ENCODE measurements around the gene CTTNBP2.

DNA sequence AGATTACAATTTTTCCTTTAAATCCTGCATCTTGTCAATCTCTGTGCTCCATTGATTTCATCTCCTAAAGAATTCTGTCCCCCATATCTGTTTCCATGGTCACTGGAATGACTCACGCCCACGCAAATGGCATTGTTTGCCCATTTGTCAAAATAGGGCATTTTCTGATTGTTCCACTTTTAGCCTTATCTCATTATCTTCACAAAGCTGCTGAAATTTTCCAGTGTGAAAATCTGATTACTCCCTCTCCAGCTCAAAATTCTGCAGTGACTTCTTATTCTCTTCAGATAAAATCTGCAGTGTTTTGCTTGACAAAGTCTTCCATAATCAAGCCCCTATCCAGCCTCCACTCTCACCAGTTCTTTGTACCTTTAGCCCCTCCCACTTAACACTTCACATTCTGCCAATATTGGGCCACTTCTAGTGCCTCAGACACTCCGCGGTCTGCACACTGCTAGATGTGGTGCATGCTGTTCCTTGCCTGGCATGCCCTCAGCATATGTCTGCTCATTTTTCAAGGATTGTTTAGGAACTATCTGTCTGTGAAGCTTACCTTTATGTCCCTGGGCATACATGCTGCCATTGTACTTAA is 33.9 kb upstream of the CTTNBP2 start:
- TF ChIP-seq, protein P1, sequence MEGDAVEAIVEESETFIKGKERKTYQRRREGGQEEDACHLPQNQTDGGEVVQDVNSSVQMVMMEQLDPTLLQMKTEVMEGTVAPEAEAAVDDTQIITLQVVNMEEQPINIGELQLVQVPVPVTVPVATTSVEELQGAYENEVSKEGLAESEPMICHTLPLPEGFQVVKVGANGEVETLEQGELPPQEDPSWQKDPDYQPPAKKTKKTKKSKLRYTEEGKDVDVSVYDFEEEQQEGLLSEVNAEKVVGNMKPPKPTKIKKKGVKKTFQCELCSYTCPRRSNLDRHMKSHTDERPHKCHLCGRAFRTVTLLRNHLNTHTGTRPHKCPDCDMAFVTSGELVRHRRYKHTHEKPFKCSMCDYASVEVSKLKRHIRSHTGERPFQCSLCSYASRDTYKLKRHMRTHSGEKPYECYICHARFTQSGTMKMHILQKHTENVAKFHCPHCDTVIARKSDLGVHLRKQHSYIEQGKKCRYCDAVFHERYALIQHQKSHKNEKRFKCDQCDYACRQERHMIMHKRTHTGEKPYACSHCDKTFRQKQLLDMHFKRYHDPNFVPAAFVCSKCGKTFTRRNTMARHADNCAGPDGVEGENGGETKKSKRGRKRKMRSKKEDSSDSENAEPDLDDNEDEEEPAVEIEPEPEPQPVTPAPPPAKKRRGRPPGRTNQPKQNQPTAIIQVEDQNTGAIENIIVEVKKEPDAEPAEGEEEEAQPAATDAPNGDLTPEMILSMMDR (IDR thresholded peaks at IDR 0.05) = no peak
- TF ChIP-seq POLR2A (IDR thresholded peaks at IDR 0.05) = no peak

Data from adrenal gland (tissue), 5 donors.